AG08396 (cell line): ENCODE measurements around the gene COQ9.

Experiments used
- DNase-seq: peaks from one replicate; pipeline ENCODE4 v3.0.0; 2012; ENCODE audit warnings: low spot score, mixed read lengths

COQ9 gene

DNA sequence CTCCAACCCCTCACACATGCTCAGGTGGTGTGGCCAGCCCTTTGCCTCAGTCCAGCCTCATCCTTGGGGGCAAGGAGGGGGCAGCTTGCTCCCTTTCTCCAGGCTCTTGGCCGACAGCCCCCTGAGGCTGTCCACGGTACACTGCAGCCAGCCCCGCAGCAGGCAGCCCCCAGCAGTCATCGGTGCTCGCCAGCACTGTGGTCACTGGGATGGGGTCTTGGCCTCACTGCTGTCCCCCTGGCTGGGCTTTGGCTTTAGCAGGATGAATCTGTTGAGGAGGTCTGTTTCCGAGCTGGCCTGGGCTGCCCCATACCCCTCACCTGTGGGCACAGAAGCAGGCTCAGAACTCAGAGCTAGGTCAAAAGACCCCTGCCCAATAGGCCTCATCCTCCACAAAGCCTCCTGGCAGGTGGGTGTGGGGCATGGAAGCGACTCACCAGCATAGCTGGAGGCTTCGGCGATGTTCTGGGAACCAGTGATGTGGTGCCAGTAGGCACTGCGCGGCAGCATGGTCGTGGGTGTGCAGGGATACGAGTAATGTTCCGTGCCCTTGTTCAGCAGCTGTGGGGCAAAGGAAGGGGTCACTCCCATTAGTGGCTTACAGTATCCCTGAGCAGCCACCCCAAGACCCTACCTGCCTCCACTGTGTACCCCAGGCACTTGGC, 26.0 kb downstream of the COQ9 start:
- DNase-seq, result no peak

DNA sequence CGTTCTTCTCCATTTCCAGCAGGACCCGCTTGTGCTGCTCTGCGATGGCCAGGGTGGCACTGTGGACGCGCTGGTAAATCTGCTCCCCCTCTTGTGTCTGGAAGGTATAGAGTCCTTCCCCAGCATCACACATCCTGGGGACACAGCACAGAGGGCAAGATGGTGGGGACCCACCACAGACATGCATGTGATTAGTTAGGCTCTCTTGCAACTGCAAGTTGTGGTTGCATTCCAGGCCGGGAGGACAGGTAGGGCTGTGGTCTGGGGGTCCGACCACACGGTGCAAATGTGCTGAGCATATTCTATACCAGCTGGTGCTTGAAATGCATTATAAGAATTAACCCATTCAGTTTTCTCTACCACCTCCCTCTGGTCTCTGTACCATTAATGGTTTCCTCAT, 26.6 kb downstream of the COQ9 start:
- no peak for DNase-seq

DNA sequence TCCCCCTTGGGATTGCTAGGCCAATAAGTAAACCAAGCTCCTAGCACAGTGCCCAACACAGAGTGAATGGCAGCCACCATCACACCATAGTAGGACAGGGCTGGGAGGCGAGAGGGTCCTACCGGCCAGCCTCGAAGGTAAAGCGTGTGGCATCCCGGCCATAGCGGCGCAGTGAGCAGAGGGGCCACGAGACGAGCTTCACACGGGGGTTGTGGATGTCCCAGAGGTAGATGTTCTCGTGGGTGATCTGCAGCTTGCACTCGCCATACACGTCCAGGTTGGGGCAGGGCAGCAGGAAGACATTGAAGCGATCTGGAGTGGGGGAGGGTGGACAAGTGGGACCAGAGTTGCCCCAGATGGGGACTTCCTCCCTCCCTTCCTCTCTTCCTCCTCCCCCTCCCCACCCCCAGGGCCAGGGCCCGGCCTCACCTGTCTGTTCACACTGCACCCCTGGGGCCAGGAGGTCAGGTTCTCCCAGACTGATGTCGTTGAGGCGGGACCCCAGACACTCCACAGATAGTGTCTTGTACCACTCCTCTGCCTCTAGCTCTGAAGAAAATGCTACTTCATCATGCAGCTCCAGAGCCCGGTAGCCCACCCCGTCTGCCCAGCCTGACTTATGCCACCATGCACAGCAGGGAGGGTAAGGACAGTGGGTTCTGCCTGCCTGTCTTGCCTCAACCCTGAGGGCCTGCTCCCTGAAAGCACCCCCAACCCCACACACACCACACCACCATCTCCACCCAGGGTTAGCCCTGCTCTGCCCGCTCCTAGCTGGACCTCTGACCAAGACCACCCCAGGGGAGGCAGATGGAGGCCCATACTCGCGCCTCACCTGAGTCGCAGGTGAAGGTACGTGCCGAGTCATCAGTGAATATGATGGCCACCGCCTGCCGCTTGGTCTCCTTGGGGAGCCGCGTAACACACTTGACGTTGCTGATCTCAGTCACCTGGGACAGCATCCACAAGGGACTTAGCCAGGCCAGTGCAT, 27.7 kb downstream of the COQ9 start:
- no peak for DNase-seq

DNA sequence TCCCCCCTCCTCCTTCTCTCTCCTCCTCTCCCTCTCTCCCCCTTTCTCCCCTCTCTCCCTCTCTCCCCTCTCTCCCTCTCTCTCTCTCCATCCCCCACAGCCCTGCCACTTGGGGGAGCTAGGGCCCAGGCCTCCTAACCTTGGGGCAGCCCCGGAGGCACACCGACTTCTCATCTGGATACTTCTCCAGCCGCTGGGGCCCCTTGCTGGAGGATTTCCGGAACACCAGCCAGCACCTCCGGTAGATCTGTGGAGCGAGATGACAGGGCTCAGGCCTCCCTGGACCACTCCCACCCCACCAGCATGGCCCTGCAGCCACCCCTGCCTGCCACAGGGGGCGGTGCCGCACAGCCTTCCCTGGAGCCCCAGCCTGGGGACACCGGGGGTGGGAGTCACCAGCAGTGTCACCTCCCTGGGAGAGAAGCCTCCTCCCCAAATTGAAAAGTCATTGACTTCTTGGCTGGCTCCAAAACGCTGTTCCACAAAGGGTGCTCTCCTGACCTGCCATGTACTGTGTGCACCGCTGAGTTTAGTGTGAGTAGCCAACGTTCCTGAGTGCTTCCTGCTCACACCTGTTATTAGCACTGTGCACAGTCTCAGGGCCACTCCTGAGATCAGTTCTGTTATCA, 28.5 kb downstream of the COQ9 start:
- DNase-seq, result peak; percentile 50

DNA sequence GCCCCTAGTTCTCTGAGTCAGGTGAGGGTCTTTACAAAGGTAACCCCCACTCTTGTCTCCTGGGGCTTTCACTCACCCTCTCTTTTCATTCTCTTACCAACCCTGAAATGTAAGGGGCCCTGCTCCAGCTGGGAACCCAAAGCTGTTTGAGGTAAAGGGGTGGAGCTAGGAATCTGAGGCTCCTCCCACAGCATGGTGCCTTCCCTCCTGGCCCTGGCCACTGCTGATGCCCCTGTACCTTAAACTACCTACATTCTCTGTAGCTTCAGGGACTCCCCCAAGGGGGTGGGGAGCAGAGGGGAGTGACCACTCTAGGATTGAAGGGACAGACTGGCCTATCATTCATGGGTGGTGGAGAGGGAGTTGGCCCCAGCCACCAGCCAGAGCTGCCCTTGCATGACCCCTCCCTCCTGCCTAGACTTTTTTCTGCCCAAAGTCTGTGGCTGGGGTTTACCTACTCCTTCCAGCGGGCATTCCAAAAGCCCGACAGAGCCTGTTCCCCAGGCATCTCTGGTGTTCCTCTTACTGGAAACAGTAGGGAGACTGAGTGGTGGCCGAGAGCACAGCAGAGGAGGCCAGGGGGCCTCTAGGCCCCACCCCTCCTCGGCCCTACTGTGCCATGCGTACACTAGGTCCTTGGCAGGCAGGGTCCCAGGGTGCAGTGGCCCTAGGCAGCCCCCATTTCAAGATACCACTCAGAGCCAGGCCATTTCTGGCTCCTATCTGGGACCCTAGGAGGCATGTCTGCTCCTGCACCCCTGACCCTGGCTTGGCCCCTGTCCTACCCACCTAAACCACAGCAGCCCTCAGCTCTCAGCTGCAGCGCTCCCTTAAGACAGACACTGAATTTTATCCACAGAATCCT, 29.5 kb downstream of the COQ9 start:
- DNase-seq, result no peak

DNA sequence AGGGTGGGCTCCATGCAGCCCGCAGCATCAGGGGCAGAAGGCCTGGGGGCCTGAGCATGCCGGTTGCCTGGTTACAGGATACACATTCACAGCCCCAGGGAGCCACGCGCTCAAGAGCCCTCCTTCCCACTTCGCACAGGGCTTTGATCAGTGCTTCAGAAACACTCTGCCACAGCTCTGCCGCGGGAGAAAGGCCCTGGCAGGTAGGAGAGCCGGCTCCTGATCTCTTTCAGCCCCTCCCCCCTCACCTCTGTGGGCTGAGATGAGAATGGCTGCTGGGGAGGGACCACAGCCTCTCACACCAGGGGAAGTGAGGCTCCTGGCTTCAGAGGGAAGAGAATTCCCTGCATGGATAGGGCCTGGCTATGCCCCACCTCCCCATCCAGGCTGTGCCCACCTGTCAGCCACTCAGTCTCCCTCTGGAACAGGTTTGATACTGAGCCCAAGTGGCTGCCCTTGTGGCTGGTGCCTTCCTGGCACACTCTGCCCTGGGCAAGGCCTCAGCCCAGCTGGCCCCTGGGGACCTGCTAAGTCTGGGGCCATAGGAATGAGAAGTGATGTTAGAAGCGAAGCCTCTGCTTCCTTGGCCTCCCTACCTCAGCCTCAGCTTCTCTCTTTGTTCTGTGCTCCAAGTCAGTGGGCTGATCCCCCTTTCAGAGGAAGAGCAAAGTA, 30.4 kb downstream of the COQ9 start:
- DNase-seq, result no peak

DNA sequence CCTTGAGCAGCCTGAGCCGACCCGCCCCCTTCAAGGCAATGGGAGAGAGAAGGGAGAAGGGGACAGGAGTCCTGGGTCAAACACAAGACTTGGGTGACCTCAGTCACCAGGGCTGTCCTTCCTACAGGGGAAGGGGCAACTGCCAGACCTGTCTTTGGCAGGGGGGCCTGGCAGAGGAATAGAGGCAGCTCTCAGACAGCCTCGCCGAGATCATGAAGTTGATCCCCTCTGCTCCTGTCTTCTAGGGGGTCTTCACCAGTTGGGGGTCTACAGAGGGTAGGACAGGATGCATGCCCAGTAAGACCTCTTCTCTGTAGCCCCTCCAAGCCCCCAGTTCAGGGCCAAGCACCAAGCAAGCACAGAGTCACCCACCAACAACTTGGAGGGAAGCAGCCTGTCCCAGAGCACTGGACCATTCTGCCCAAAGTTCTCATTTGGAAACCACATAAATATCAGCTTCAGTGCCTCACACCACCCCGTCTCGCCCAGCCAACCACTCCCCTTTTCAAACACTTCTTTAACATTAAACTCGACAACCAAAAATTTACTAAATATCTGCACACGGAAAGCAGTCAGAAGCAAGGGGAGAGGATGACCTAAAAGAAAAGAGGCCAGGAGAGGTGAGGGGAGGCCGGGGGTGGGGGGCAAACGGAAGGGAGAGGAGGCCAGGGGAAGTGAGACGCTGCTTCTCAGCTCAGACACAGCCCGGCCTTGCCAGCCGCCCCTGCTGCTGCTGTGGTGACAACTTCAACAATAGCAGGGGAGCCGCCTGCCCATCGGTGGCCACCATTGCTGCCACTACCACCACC, 31.3 kb downstream of the COQ9 start:
- no peak for DNase-seq

DNA sequence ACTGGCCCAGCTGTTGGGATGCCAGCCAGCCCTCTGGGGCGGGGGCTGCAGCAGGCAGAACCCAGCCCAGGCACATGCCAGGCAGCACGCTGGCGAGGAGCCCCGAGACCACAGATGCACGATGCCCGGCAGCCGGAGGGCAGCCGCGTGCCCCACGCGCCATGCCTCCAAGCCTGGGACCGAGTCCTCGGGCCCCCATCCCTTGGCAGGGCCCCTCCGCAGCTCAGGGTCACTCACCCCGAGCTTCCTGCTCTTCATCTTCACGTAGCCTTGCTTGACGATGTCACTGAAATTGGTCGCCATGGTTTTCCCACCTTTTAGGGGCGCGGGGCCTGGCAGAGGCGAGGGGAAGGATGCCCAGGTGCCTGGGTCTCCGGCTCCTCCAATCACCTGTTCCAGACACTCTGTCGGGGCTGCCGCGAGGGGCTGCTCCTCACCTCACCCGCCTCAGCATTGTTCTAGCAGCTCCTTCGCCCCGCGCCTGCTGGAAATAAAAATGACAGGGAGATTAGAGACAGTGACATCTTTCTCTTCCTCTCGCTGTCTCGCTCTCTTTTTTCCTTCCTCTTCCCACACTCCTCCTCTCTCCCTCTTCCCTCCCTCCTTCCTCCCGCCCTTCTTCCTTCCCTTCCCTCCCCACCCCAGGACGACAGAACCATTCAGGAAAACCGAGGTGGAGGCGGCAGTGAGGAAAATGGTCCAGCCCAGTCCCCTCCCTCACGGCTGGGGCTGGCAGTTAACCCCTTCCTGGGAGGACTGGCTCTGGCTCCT, 32.1 kb downstream of the COQ9 start:
- DNase-seq, result peak; percentile 79

DNA sequence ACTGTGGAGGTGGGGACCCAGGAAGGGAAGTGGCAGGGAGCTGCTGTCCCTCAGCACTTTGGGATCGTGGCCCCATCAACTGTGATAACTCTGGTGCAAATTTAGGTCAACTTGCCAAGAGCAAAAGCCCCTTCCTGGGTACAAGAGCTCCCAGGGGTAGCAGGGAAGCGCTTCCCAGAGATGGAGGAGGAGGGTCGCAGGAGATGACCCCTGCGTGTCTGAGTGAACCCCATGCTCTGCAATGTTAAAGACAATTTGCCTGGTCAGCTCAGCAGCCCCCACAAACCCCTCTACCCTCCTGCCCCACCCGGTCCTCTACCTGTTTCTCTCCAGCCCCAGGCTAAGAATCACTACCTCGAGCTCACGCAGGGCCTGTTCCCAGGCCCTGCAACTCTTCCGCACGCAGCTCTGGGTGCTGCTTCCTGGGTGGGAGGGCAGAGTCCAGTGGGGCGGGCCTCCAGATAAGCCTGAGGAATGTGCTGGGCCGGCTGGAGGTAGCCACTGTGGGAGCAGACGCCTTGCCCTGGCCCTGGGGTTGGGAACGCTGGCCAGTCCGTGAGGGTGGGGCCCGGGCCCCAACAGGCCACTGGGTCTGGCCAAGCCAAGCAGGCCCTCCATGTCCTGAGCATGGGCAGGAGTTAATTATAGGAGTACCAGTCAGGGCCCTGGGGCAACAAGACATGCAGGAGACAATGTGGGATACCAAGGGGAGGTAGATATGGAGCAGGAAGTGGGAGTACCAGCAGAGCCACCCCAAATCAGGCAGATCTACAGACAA, 32.9 kb downstream of the COQ9 start:
- DNase-seq, result peak; percentile 83

DNA sequence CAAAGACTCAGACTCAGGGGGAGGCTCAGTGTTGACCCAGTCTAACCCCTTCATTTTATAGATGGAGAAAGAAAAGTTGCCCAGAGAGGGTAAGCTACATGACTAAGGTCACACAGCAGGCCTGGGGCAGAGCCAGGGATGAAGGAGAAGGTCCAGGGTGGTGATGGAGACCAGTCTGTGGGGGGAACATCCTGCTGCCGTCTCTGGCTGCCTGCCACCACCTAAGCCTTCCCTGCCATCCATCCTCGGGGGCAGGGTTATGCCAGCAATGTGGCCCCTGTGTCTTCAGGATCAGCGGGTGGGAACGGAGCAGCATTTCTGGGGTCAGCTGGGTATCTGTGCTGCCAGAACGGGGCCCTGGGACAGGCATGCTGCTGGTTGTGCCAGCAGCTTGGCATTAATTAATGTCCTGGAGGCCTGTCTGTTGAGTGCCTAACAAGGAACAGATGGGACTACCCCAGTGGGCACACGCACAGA, 33.5 kb downstream of the COQ9 start:
- no peak for DNase-seq

DNA sequence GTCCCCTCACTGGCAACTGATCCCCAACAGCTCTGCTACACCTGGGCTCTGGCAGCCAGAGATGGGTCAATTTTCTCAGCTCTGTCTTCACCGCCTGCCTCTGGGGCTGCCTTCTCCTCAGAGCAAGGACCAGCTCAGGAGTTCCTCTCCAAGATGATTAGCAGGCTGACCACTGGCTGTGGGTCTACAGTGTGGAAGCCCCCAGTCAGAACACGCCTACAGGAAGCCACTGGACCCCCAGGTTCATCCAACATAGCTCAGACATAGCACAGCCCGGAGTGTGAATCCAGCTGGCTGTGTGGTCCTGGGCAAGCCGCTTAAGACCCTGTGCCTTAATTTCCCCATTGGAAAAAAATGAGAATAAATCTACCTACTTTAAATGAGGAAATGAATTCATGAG, 34.1 kb downstream of the COQ9 start:
- DNase-seq, result no peak

DNA sequence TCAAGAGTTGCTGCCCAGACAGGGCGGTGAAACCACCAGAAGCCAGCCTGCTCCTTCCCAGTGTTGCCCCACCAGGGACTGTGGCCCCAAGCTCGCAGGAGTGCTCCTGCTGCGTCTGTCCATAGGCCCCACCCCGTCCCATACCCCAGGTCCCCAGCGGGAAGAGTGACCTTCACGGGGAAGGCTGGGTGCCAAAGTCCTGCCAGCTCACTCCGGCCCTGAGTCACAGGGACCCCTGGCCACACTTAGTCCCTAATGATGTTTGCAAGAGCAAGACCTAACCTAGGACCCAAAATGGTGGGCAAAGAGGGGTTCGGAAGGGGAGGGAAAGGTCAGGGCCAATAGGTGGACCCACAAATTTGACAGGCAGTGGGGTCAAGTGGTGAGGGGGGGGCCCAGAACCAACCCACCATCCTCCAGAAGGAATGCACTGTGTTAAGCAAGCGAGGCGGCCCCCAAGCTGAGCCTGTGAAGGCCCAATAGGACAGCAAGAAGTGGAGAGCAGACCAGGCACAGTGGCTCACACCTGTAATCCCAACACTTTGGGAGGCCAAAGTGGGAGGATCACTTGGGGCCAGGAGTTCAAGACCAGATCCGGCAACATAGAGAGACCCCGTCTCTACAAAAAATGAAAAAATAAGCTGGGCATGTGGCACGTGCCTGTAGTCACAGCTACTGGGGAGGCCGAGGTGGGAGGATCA, 35.7 kb downstream of the COQ9 start:
- DNase-seq, result no peak

DNA sequence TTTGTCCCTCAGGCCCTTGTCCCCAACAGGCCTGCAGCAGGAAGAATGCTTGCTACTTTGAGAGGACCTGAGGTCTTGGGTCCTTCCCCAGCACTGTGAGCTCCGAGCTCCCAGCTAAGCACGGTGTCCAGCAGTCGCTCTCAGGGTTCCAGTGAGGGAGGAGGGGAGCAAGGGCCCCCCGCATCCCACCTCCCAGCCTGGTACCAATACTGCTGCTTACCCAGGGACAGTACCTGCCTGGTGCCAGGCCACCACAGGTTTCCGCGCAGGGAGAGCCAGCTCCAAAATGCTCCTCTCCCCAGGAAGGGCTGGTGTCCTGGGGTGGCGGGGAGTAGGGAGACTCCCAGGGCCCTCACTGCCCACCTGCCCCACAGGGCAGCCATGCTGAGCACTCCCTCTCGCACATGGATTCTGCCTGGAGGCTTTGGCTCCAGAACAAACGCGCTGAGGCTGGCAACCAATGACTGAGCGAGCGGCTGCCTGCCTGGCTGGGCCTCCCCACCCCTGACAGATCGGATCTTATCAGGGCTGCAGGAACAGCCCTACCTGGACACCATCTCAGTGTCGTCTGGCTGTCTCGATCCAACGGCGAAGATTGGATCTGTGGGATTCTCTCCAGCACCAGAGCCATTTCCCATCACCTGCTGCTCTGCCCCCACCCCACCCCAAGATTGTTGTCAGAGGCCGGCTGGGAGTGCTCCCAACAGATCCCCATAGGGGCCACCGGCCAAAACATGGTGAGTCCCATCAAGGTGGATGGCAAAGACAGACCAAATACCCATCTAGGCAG, 36.6 kb downstream of the COQ9 start:
- no peak for DNase-seq

DNA sequence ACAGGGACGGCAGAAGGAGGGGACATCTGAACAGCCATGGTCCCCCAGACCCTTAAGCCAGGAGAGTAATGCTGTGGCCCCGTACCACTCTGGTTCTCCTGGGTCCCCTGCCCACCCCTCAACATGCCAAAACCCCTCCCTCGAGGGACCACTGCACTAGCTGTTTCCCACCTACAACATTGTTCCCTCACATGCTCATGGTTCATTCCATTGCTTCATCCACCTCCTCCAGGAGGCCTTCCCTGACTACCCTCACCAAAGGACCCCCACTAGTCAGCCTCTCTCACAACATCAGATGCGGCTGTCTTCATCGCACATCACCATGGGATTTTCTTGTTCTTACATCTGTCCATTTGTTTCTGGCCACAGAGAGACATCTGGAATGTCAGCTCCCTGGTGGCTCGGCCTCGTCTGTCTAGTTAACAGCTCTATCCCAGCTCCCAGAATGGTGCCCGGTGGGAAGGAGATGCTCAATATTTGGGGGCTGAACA, 37.3 kb downstream of the COQ9 start:
- no peak for DNase-seq

DNA sequence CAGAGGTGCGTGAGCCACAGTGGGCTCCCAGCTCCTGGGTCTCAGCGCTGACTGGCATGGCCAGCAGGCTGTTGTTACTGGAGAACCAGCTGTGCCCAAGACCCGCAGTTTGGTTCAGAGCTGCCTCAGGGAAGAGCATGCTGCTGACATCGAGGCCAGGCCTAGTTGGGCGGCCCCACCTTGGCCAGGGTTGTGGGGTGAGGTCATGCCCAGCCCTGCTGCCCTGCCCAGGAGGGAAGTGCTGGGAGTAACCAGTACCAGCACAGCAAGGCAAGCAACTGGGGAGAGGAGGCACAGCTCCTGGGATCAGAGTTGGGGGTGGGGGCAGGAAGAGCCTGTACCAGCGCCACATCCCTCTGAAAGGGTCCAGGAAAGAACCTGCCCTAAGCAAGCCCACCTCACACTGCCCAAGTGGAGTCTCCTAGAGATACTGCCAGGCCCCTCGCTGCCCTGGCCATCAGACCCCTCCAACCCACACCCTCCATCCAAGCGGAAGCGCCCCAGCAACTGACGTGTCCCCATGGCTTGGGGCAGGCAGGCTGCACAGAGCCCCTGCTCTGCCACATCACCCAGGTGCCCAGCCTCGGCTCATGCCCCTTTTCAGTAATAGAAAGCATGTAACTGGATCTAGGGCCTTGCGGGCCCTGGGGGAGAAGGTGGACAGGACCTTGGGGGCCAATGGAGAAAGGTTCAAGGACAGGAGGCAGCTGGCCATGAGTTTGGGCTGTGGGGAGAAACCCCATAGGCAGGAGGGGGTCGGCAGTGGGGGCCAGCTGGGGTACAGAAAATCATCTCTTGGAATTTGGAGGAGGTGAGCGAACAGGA, 38.0 kb downstream of the COQ9 start:
- no peak for DNase-seq
